Pancreas (tissue), 10 donors: ENCODE results near the gene SLC36A4. TPM values are rescaled to one million over a fixed set of nuclear protein-coding genes. Genes with fewer than 3 reads are reported as not detected.

Source experiments
- ATAC-seq, 4 donors: fragments of 200-7000 bp; cut with Tn5 transposase; one replicate each; pipeline versions ENCODE4 v1.8.0 to v1.9.1; 2020; ENCODE audit warnings: mild to moderate bottlenecking in 4 of 4, moderate library complexity in 4 of 4
- DNase-seq, 6 donors: peaks; one replicate each; pipeline ENCODE4 v3.0.0-alpha.2; 2020
- FAIRE-seq: peaks from 2 replicates; lab custom pipeline; 2012; peaks lifted over from hg19 to GRCh38; lab: Jason Lieb, UNC
- H3K27ac ChIP-seq, 4 donors: fragments of 200-600 bp; sonication (generic); 1 replicate in 3 of 4; 2 replicates in 1 of 4; pipeline versions ENCODE4 v1.5.0 to v1.8.0; 2020
- H3K27me3 ChIP-seq, 4 donors: fragments of 200-600 bp; one replicate each; pipeline ENCODE4 v1.8.0; 2021
- H3K36me3 ChIP-seq, 3 donors: fragments of 200-600 bp; sonication (generic) in 1 of 3; one replicate each; pipeline versions ENCODE4 v1.5.0 to v1.8.0; 2020 to 2021
- H3K4me1 ChIP-seq, 3 donors: fragments of 200-600 bp; one replicate each; pipeline ENCODE4 v1.8.0; 2021
- H3K4me3 ChIP-seq, 4 donors: fragments of 200-600 bp; sonication (generic) in 2 of 4; one replicate each; pipeline versions ENCODE4 v1.5.0 to v1.8.0; 2020 to 2021
- H3K9me3 ChIP-seq, 4 donors: fragments of 200-600 bp; one replicate each; pipeline ENCODE4 v1.8.0; 2021
- WGBS, 2 donors: extraction: QIAGEN DNeasy Blood & Tissue Kit; methylation state at CpG; one replicate each; pipeline ENCODE4 v1.1.7; 2013; 5-methylcytosine and 5-hydroxymethylcytosine counted together
- intact Hi-C, 3 donors: fragments of 100-400 bp; cut with DNase I; formaldehyde crosslinking; loops; one replicate each; pipeline versions ENCODE4 v1.11.1 to v1.14.2; 2022
- polyA plus RNA-seq, 2 donors: library from polyadenylated mRNA; stranded (reverse); fragments of 200-250 nt; gene quantifications; one replicate each; pipeline ENCODE4 v1.2.3, GENCODE V29; 2013
- total RNA-seq, 6 donors: library from RNA; stranded (reverse); fragmentation: NEBNext Ultra II Directional in 4 of 6; extraction: Animal tissue kit (Norgen Biotek cat#: 25700) in 4 of 6; gene quantifications; one replicate each; pipeline versions ENCODE4 v1.2.1 to v1.2.4, GENCODE V29; 2021 to 2023
- TF ChIP-seq, protein P1 (sequence below), 4 donors: fragments of 200-600 bp; sonication (generic) in 3 of 4; IDR thresholded peaks; one replicate each; pipeline versions ENCODE4 v1.5.0 to v1.8.0; 2021; ENCODE audit warnings: antibody characterized with exemption in 4 of 4
- donor health status: healthy with polysubstance abuse.
- donor health status: DM: no; HTN: no; CAD: no; lungs with moderate emphysema.
- donor health status: DM: no; HTN: no; CAD: no.
- donor health status: control.
- donor health status: control.
- donor health status: Bipolar disorder and iron deficiency.
- donor health status: DM: yes; HTN: yes; CAD: no.
- donor health status: DM: no; HTN: no; CAD: no.
- donor health status: DM: no; HTN: no; CAD: no.
- donor health status: DM: yes; HTN: yes; CAD: no.

The SLC36A4 gene
- total and polyA plus RNA-seq, 8 donors, result 1.8 to 10.0 (median 5.1) TPM

DNA sequence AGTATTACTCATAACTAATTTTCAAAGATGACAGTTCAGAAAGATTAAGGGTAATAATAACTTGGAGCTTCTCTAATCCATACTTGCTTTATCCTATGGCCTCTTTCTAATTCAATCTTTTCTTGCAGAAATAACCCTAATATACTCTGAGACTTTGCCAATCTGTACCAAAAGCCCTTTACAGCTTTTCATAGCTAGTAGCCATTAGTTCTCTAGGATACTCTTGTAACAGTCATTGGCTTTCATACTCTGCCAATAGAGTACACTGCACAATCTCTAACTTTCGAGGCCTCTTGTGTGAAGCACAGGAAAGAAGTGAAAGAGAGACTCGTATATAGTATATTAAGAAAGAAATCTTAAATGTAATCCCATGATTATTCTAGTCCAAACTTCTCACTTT lies 38.1 kb downstream of the SLC36A4 start:
- H3K4me1 ChIP-seq, result no peaks in the 10 kb centered on the region
- H3K9me3 ChIP-seq, result no peaks in the 10 kb centered on the region
- H3K36me3 ChIP-seq, result peaks cover 0 to 9% (median 0%) of the 10 kb centered on the region in 3 donors
- WGBS, 2 donors, result 87 to 97% methylated on average over 2 of the region's 2 CpGs
- intact Hi-C loops, result loop anchor here in 1 of 3 donors (10.0 kb wide), 1 partner anchor 225 kb away; no protein-coding TSS in a partner anchor
- H3K27ac ChIP-seq, result no peak overlapping the region
- DNase-seq, result no peak
- no peaks in the 10 kb centered on the region for H3K27me3 ChIP-seq
- FAIRE-seq, result no peak
- TF ChIP-seq, protein P1, sequence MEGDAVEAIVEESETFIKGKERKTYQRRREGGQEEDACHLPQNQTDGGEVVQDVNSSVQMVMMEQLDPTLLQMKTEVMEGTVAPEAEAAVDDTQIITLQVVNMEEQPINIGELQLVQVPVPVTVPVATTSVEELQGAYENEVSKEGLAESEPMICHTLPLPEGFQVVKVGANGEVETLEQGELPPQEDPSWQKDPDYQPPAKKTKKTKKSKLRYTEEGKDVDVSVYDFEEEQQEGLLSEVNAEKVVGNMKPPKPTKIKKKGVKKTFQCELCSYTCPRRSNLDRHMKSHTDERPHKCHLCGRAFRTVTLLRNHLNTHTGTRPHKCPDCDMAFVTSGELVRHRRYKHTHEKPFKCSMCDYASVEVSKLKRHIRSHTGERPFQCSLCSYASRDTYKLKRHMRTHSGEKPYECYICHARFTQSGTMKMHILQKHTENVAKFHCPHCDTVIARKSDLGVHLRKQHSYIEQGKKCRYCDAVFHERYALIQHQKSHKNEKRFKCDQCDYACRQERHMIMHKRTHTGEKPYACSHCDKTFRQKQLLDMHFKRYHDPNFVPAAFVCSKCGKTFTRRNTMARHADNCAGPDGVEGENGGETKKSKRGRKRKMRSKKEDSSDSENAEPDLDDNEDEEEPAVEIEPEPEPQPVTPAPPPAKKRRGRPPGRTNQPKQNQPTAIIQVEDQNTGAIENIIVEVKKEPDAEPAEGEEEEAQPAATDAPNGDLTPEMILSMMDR (IDR thresholded peaks at IDR 0.05), result no peak
- no peak overlapping the region for H3K4me3 ChIP-seq
- no peak for ATAC-seq

DNA sequence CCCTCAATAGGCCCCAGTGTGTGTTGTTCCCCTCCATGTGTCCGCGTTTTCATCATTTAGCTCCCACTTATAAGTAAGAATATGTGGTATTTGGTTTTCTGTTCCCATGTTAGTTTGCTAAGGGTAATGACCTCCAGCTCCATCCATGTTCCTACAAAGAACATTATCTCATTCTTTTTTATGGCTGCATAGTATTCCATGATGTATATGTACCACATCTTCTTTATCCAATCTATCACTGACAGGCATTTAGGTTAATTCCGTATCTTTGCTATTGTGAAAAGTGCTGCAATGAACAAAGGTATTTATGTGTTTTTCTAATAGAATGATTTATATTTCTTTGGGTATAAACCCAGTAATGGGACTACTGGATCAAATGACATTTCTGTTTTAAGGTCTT lies 42.1 kb downstream of the SLC36A4 start:
- intact Hi-C loops, result no loop called here
- FAIRE-seq (no peak), DNase-seq (no peak), ATAC-seq (no peak)
- Histone ChIP-seq H3K27me3 (no peaks in the 10 kb centered on the region), H3K27ac (no peak overlapping the region), H3K36me3 (no peaks in the 10 kb centered on the region), H3K9me3 (no peaks in the 10 kb centered on the region), H3K4me1 (no peaks in the 10 kb centered on the region), H3K4me3 (no peak overlapping the region)
- 95 to 97% methylated on average over 3 of the region's 3 CpGs for WGBS, 2 donors
- TF ChIP-seq, protein P1 (IDR thresholded peaks at IDR 0.05), result no peak

DNA sequence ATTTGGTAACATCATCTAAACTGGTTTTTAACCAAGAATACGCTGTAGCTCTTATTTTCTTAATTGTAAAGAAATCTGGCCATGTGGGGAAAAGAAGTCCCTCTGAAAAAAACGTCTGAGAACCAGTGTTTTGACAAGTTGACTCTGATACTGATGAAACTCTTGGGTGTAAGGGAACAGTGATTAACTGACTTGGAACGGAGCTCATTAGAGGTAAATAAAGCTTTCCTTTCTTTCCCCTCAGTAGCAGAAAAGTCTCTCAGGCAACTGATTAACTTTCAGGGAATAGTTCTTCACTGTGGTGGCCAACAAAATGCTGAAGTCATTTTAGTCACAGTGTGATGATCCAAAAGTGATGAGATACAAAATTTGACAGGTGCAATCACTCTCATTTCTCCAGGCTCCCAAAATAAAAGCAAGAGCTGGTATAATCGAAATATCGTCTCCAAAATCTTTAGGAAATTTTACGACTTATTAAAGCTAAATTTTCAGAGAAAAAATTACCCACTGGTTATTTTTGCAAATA lies 52.3 kb downstream of the SLC36A4 start:
- DNase-seq, result no peak
- TF ChIP-seq, protein P1 (IDR thresholded peaks at IDR 0.05), result no peak
- intact Hi-C loops, result no loop called here
- 81 to 82% methylated on average over 6 of the region's 6 CpGs for WGBS, 2 donors
- no peak for FAIRE-seq
- ATAC-seq, result no peak
- H3K4me1 ChIP-seq, result no peaks in the 10 kb centered on the region
- no peaks in the 10 kb centered on the region for H3K27me3 ChIP-seq
- H3K27ac ChIP-seq, result no peak overlapping the region
- H3K4me3 ChIP-seq, result no peak overlapping the region
- H3K9me3 ChIP-seq, result no peaks in the 10 kb centered on the region
- H3K36me3 ChIP-seq, result peaks cover 0 to 5% (median 0%) of the 10 kb centered on the region in 3 donors

DNA sequence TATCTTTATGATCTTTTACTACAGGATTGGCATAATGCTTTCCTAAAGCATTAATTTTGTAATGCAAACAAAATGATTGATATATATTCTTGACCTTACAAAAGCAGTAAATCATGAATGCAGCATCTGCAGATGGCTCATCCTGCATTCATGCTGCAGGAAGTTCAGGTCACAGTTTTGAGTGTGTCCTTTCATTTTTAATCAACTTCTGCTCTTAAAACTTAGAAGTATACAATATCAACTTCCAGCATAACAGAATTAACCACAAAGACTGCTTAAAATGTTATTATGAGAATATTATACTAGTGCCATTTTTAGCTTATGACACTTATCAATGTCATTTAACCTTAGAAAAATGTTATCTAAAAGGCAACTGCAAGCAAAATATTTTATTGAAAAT lies 54.0 kb downstream of the SLC36A4 start:
- H3K27me3 ChIP-seq, result no peaks in the 10 kb centered on the region
- intact Hi-C loops, result no loop called here
- FAIRE-seq (no peak), ATAC-seq (no peak), DNase-seq (no peak)
- TF ChIP-seq, protein P1 (IDR thresholded peaks at IDR 0.05), result no peak
- H3K36me3 ChIP-seq, result peaks cover 0 to 5% (median 0%) of the 10 kb centered on the region in 3 donors
- H3K27ac ChIP-seq, result no peak overlapping the region
- no peak overlapping the region for H3K4me3 ChIP-seq
- no peaks in the 10 kb centered on the region for H3K4me1 ChIP-seq
- no peaks in the 10 kb centered on the region for H3K9me3 ChIP-seq

DNA sequence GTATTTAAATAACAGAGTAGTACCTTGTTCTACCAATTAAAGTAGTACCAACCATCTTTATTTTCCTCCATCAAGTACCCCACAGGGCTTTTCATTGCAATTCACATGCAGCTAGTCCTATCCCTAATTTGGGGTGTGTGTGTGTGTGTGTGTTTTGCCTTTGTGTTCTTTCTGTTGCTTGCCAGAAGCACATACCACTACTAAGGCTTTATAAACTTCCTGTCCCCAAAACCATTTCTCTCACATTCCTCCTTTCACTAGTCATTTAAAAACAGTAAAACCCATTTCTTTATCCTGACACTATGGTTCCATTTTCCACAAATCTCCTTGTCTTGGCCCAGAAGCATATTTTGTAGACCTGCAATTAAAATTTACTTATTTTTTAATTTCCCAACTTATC lies 54.6 kb downstream of the SLC36A4 start:
- intact Hi-C loops, result no loop called here
- TF ChIP-seq, protein P1 (IDR thresholded peaks at IDR 0.05), result no peak
- Histone ChIP-seq H3K4me3 (no peak overlapping the region), H3K36me3 (peaks cover 0 to 3% (median 0%) of the 10 kb centered on the region in 3 donors), H3K9me3 (no peaks in the 10 kb centered on the region), H3K27ac (no peak overlapping the region), H3K27me3 (no peaks in the 10 kb centered on the region), H3K4me1 (no peaks in the 10 kb centered on the region)
- ATAC-seq, result no peak
- FAIRE-seq, result no peak
- no peak for DNase-seq
